VCaP (cell line): ENCODE results near the gene IL36B.

Source experiments
- H3K27ac ChIP-seq: fragments of 450-650 bp; 2 replicates; pipeline ENCODE4 v1.5.1; 2017
- CTCF ChIP-seq: fragments of 450-650 bp; conservative IDR thresholded peaks from 2 replicates; pipeline ENCODE4 v1.5.1; 2017; ENCODE audit warnings: mild to moderate bottlenecking, moderate library complexity

IL36B gene

GRCh38 chr2:113013336-113013661 is 39.4 kb downstream of the IL36B start:
- H3K27ac ChIP-seq: no peak overlapping the region
- TF ChIP-seq CTCF: no peak

GRCh38 chr2:113012436-113013335 is 40.0 kb downstream of the IL36B start:
- no peak for TF ChIP-seq CTCF

GRCh38 chr2:113011108-113011507 is 41.6 kb downstream of the IL36B start:
- TF ChIP-seq CTCF: no peak
- no peak overlapping the region for H3K27ac ChIP-seq

More at GRCh38 chr2:113012436-113013335, 40.0 kb downstream of the IL36B start:
- no peak overlapping the region for H3K27ac ChIP-seq

GRCh38 chr2:113010088-113010487 is 42.6 kb downstream of the IL36B start:
- TF ChIP-seq CTCF: no peak
- H3K27ac ChIP-seq: no peak overlapping the region

- no peak for TF ChIP-seq CTCF
- no peak overlapping the region for H3K27ac ChIP-seq
Measured at GRCh38 chr2:113009622-113010021, 43.0 kb downstream of the IL36B start.

- TF ChIP-seq CTCF: no peak
- no peak overlapping the region for H3K27ac ChIP-seq
Measured at GRCh38 chr2:113007250-113007649, 45.4 kb downstream of the IL36B start.

GRCh38 chr2:113005030-113005509 is 47.6 kb downstream of the IL36B start, which contains the start of gene IL36A:
Gene IL36A (plus strand): TSS chr2:113005459. CDS start chr2:113005872, 413 bp downstream.
- no peak within 1 kb of the TSS for H3K27ac ChIP-seq
- TF ChIP-seq CTCF: no peak
